K562 (cell line): ENCODE measurements around the gene KRI1. TPM values are rescaled to one million over a fixed set of nuclear protein-coding genes. Genes with fewer than 3 reads are reported as not detected.

ENCODE experiments used
- ATAC-seq: fragments of 200-7000 bp; cut with Tn5 transposase; 3 replicates; pipeline ENCODE4 v1.9.1; 2020; ENCODE audit warnings: moderate library complexity
- BruUV-seq: library from RNA; stranded (reverse); fragments of 400-500 nt; replicated peaks from 2 replicates; lab custom pipeline; 2021; lab: Mats Ljungman, UMichigan
- CTCF ChIA-PET: fragments of 300-600 bp; formaldehyde crosslinking; extraction: SDS; loops from one replicate; lab custom pipeline; 2021; ENCODE audit warnings: low intra/inter-chr PET ratio; lab: Yijun Ruan, JAX
- POLR2A ChIA-PET: fragments of 300-600, 350-650 bp; sonication (Branson Sonifier 250); formaldehyde crosslinking; extraction: SDS; loops from one replicate; lab custom pipeline; 2021; ENCODE audit warnings: antibody characterized with exemption, inconsistent platforms; lab: Yijun Ruan, JAX
- DNase-seq, 4 experiments: peaks; one replicate each; pipeline versions ENCODE4 v3.0.0 to v3.0.0-alpha.2; 2011 to 2018; ENCODE audit warnings: low spot score in 3 of 4, mixed read lengths in 3 of 4; ENCODE audit errors: extremely low read depth in 1 of 4
- FAIRE-seq: peaks from 2 replicates; lab custom pipeline; 2011; peaks lifted over from hg19 to GRCh38; lab: Jason Lieb, UNC
- H2AFZ ChIP-seq: 2 replicates; pipeline ENCODE4 v1.6.0; 2011; ENCODE audit warnings: low read depth, low read length, control low read depth, inconsistent platforms
- H3K27ac ChIP-seq: fragments of 200-600 bp; 3 replicates; pipeline ENCODE4 v1.8.0; 2011; ENCODE audit warnings: low read depth, mild to moderate bottlenecking, control low read depth, inconsistent platforms, low read length, moderate library complexity, mixed read lengths; ENCODE audit errors: extremely low read depth
- H3K27me3 ChIP-seq, 2 experiments: fragments of 300-600 bp in 1 of 2; 2 replicates in 1 of 2; 3 replicates in 1 of 2; pipeline versions ENCODE4 v1.6.0 to v1.8.0; 2011; ENCODE audit warnings: inconsistent platforms in 2 of 2, low read length in 2 of 2, mild to moderate bottlenecking in 1 of 2, mixed read lengths in 1 of 2, moderate library complexity in 1 of 2; ENCODE audit not compliant: control insufficient read depth in 2 of 2, insufficient read depth in 2 of 2
- H3K36me3 ChIP-seq: fragments of 300-600 bp; 3 replicates; pipeline ENCODE4 v1.8.0; 2011; ENCODE audit warnings: mild to moderate bottlenecking, low read length, inconsistent platforms; ENCODE audit not compliant: control insufficient read depth, insufficient read depth
- H3K4me1 ChIP-seq, 2 experiments: fragments of 200-600 bp in 1 of 2; replicated peaks in 1 of 2; 2 replicates in 1 of 2; 3 replicates in 1 of 2; pipeline versions ENCODE4 v1.5.1 to v1.8.0; 2011; ENCODE audit warnings: inconsistent platforms in 2 of 2, low read length in 2 of 2, mild to moderate bottlenecking in 1 of 2, mixed read lengths in 1 of 2, moderate library complexity in 1 of 2; ENCODE audit not compliant: control insufficient read depth in 2 of 2, insufficient read depth in 2 of 2
- H3K4me2 ChIP-seq: 2 replicates; pipeline ENCODE4 v1.6.1; 2011; ENCODE audit warnings: low read length, control low read depth, inconsistent platforms, mixed read lengths; ENCODE audit not compliant: insufficient read depth
- H3K4me3 ChIP-seq: fragments of 200-600 bp; sonication (generic), shearing (Covaris generic); 2 replicates; pipeline ENCODE4 v1.5.1; 2016; ENCODE audit warnings: control low read depth, inconsistent platforms
- H3K79me2 ChIP-seq: fragments of 200-600 bp; 3 replicates; pipeline ENCODE4 v1.8.0; 2011; ENCODE audit warnings: low read length, inconsistent platforms; ENCODE audit not compliant: control insufficient read depth, insufficient read depth
- H3K9ac ChIP-seq, 2 experiments: 2 replicates each; pipeline versions ENCODE4 v1.6.0 to v1.6.1; 2011; ENCODE audit warnings: low read depth in 2 of 2, low read length in 2 of 2, control low read depth in 1 of 2, inconsistent platforms in 1 of 2, mild to moderate bottlenecking in 1 of 2, mixed read lengths in 1 of 2; ENCODE audit not compliant: insufficient read depth in 1 of 2
- H3K9me1 ChIP-seq: one replicate; pipeline ENCODE4 v1.6.0; 2011; ENCODE audit warnings: inconsistent platforms, mild to moderate bottlenecking, low read length, moderate library complexity; ENCODE audit not compliant: control insufficient read depth, insufficient read depth
- H3K9me3 ChIP-seq: replicated peaks from 2 replicates; pipeline ENCODE4 v1.5.1; 2011; ENCODE audit warnings: low read depth, low read length, inconsistent platforms; ENCODE audit not compliant: control insufficient read depth, insufficient read depth
- H4K20me1 ChIP-seq: replicated peaks from 2 replicates; pipeline ENCODE4 v1.6.1; 2011; ENCODE audit warnings: low read length, inconsistent platforms, mixed read lengths; ENCODE audit not compliant: control insufficient read depth, insufficient read depth
- ARID1B ChIP-seq: fragments of 450-650 bp; IDR thresholded peaks from 2 replicates; pipeline ENCODE4 v1.6.1; 2016; ENCODE audit warnings: antibody characterized with exemption, mild to moderate bottlenecking, inconsistent platforms
- BCOR ChIP-seq: fragments of 450-650 bp; IDR thresholded peaks from 2 replicates; pipeline ENCODE4 v1.6.1; 2016
- CTBP1 ChIP-seq: fragments of 450-650 bp; IDR thresholded peaks from 2 replicates; pipeline ENCODE4 v1.6.1; 2016; ENCODE audit warnings: borderline replicate concordance
- EP400 ChIP-seq: fragments of 450-650 bp; IDR thresholded peaks from 2 replicates; pipeline ENCODE4 v1.6.1; 2017; ENCODE audit warnings: antibody characterized with exemption, mild to moderate bottlenecking, moderate library complexity
- NCOA1 ChIP-seq: fragments of 450-650 bp; IDR thresholded peaks from 2 replicates; pipeline ENCODE4 v1.6.1; 2016; ENCODE audit warnings: low read depth
- NR2C1 ChIP-seq, 2 experiments: fragments of 450-650 bp; IDR thresholded peaks; 2 replicates each; pipeline ENCODE4 v1.6.1; 2017; ENCODE audit warnings: mild to moderate bottlenecking in 2 of 2, antibody characterized with exemption in 1 of 2, inconsistent platforms in 1 of 2, missing compliant biosample characterization in 1 of 2, missing genetic modification characterization in 1 of 2
- RAD51 ChIP-seq: fragments of 450-650 bp; IDR thresholded peaks from 2 replicates; pipeline ENCODE4 v1.7.1; 2016; ENCODE audit warnings: low read depth, mild to moderate bottlenecking, borderline replicate concordance
- RBFOX2 ChIP-seq: fragments of 200-400 bp; formaldehyde crosslinking; IDR thresholded peaks from 2 replicates; pipeline ENCODE4 v1.6.1; 2017; ENCODE audit warnings: low read depth, mild to moderate bottlenecking, low read length, moderate library complexity
- WGBS: fragments of 100-300 bp; shearing (Covaris generic); methylation state at CpG from one replicate; pipeline ENCODE4 v1.1.6; 2016; ENCODE audit warnings: low coverage, mixed read lengths; ENCODE audit not compliant: insufficient coverage; ENCODE audit errors: missing lambda C conversion rate; 5-methylcytosine and 5-hydroxymethylcytosine counted together
- in situ Hi-C: fragments of 300-500 bp; cut with MboI; formaldehyde crosslinking; loops from 4 replicates; pipeline ENCODE4 v1.15.0; 2018; ENCODE audit warnings: inconsistent platforms, mixed read lengths
- intact Hi-C: fragments of 100-400 bp; cut with micrococcal nuclease; formaldehyde crosslinking; loops from 2 replicates; pipeline ENCODE4 v1.14.2; 2022
- polyA plus RNA-seq, 8 experiments: library from polyadenylated mRNA; depleted of rRNA in 4 of 8; stranded (reverse) in 5 of 8; unstranded in 3 of 8; fragments of >200 nt; fragmentation: Nextera tagmentation in 2 of 8; fragmentation: Illumina TruSeq in 1 of 8; extraction: Ambion mirVana in 2 of 8; extraction: Trizol in 1 of 8; gene quantifications; 2 replicates each; pipeline versions ENCODE4 v1.2.1 to v1.2.3, GENCODE V29; 2011 to 2014; ENCODE audit warnings: inconsistent platforms in 1 of 8, missing spikeins in 1 of 8
- total RNA-seq, 7 experiments: library from RNA; depleted of rRNA in 6 of 7; stranded (reverse); fragments of >200 nt in 6 of 7; fragmentation: Illumina TruSeq in 2 of 7; extraction: Trizol in 2 of 7; gene quantifications; 2 replicates each; pipeline versions ENCODE4 v1.2.1 to v1.2.3, GENCODE V29; 2011 to 2021; ENCODE audit warnings: low replicate concordance in 1 of 7
- TF ChIP-seq, protein P1 (sequence below), 2 experiments: fragments of 450-650 bp; IDR thresholded peaks; 2 replicates each; pipeline ENCODE4 v1.6.1; 2018; ENCODE audit warnings: mild to moderate bottlenecking in 2 of 2, low read depth in 1 of 2; ENCODE audit not compliant: partially characterized antibody in 2 of 2
- TF ChIP-seq, protein P2 (sequence below): fragments of 200-800 bp; sonication (Bioruptor generic); IDR thresholded peaks from 2 replicates; pipeline ENCODE4 v1.6.1; 2016; ENCODE audit warnings: missing genetic modification characterization, missing compliant biosample characterization

Gene KRI1
- total and polyA plus RNA-seq, 9 of the 15 experiments (the other 6 are each of a cell fraction or from before 2014, with no cell fraction given): 1.1 to 50.7 (median 24.7) TPM

DNA sequence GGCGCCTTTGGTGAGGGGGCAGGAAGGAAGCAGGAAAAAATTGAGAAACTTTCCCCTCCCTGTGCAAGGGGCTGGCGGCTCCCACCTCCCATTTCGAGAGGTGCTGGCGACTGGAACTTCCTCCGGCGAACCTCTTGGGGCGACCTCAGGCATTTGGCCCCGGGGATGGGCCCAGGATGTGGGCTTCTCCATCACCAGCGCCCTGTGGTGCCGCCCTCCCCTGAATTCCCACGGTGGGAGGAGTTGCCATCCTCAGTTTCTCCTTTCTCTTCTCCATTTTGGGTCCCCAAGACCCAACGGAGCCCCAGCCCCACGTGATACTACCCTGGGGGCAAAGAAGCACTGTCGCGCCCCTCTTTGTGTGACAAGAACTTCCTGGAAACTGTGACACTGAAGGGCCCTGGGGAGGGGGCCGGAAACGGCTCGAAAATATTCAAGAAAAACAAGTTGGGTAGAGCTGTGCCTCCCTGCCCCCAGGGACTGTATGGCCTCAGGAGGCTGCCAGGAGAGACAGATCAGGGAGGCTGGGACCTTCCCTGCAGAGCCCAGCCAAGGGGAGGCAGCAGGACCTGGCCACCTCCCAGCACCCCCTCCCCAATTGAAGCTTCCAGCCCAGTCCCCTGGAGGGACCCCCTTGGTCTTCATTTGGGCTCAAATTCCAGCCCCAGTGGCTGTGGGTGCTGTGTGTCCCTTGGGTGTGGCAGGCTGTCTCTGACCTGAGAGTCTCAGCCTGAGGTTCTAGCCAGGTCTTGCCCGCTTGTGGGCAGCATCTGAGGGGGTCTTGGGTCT, 37.5 kb upstream of the KRI1 start:
- Histone ChIP-seq H3K9me1 (no peaks in the 10 kb centered on the region), H3K36me3 (no peaks in the 10 kb centered on the region), H3K9ac (peak overlapping the region; percentile 90 to 95), H4K20me1 (no peaks in the 10 kb centered on the region), H3K4me2 (peak overlapping the region; percentile 96), H3K79me2 (peaks cover 27% of the 10 kb centered on the region), H3K4me3 (peak overlapping the region; percentile 98), H3K27me3 (peaks cover 2 to 4% of the 10 kb centered on the region in 2 experiments; a peak in 2 of 5 replicates), H3K27ac (peak overlapping the region; percentile 91), H3K4me1 (peaks cover 24 to 27% of the 10 kb centered on the region in 2 experiments), H2AFZ (peak overlapping the region; percentile 96), H3K9me3 (no peaks in the 10 kb centered on the region)
- CTCF ChIA-PET: no interaction called here
- ATAC-seq: peak; percentile 50
- 11% methylated on average over 13 of the region's 19 CpGs for WGBS
- POLR2A ChIA-PET: interaction anchor here (0.7 to 2.3 kb wide), 5 partner anchors 13 to 103 kb away, joined by 3 to 18 read pairs (median 6); no protein-coding TSS in a partner anchor
- peak; percentile 19 for FAIRE-seq
- BruUV-seq: TSS peak; percentile 72
- intact Hi-C loops (loop anchor here (2.0 kb wide), 1 partner anchor 14 kb away; no protein-coding TSS in a partner anchor), in situ Hi-C loops (no loop called here)
- DNase-seq: peak; percentile 44 to 64 (median 56)
- TF ChIP-seq BCOR (peak; percentile 82), RBFOX2 (peak; percentile 65; the same call in 1 of the 2 replicates), CTBP1 (0 out of 2 replicates have a peak, but pooled peaks have one; percentile 11), ARID1B (0 out of 2 replicates have a peak, but pooled peaks have one; percentile 4), NR2C1 (IDR thresholded peaks at IDR 0.05) (no peak), NR2C1 (tag; IDR thresholded peaks at IDR 0.05) (no peak), RAD51 (0 out of 2 replicates have a peak, but pooled peaks have one; percentile 10), NCOA1 (no peak), EP400 (peak; percentile 6; the same call in 1 of the 2 replicates)
- TF ChIP-seq, protein P1, sequence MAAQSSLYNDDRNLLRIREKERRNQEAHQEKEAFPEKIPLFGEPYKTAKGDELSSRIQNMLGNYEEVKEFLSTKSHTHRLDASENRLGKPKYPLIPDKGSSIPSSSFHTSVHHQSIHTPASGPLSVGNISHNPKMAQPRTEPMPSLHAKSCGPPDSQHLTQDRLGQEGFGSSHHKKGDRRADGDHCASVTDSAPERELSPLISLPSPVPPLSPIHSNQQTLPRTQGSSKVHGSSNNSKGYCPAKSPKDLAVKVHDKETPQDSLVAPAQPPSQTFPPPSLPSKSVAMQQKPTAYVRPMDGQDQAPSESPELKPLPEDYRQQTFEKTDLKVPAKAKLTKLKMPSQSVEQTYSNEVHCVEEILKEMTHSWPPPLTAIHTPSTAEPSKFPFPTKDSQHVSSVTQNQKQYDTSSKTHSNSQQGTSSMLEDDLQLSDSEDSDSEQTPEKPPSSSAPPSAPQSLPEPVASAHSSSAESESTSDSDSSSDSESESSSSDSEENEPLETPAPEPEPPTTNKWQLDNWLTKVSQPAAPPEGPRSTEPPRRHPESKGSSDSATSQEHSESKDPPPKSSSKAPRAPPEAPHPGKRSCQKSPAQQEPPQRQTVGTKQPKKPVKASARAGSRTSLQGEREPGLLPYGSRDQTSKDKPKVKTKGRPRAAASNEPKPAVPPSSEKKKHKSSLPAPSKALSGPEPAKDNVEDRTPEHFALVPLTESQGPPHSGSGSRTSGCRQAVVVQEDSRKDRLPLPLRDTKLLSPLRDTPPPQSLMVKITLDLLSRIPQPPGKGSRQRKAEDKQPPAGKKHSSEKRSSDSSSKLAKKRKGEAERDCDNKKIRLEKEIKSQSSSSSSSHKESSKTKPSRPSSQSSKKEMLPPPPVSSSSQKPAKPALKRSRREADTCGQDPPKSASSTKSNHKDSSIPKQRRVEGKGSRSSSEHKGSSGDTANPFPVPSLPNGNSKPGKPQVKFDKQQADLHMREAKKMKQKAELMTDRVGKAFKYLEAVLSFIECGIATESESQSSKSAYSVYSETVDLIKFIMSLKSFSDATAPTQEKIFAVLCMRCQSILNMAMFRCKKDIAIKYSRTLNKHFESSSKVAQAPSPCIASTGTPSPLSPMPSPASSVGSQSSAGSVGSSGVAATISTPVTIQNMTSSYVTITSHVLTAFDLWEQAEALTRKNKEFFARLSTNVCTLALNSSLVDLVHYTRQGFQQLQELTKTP (IDR thresholded peaks at IDR 0.05; ENCODE audit: low read depth in 1 of 2, partially characterized antibody in 2 of 2): peak in 1 of 2 experiments; percentile 15
- TF ChIP-seq, protein P2, sequence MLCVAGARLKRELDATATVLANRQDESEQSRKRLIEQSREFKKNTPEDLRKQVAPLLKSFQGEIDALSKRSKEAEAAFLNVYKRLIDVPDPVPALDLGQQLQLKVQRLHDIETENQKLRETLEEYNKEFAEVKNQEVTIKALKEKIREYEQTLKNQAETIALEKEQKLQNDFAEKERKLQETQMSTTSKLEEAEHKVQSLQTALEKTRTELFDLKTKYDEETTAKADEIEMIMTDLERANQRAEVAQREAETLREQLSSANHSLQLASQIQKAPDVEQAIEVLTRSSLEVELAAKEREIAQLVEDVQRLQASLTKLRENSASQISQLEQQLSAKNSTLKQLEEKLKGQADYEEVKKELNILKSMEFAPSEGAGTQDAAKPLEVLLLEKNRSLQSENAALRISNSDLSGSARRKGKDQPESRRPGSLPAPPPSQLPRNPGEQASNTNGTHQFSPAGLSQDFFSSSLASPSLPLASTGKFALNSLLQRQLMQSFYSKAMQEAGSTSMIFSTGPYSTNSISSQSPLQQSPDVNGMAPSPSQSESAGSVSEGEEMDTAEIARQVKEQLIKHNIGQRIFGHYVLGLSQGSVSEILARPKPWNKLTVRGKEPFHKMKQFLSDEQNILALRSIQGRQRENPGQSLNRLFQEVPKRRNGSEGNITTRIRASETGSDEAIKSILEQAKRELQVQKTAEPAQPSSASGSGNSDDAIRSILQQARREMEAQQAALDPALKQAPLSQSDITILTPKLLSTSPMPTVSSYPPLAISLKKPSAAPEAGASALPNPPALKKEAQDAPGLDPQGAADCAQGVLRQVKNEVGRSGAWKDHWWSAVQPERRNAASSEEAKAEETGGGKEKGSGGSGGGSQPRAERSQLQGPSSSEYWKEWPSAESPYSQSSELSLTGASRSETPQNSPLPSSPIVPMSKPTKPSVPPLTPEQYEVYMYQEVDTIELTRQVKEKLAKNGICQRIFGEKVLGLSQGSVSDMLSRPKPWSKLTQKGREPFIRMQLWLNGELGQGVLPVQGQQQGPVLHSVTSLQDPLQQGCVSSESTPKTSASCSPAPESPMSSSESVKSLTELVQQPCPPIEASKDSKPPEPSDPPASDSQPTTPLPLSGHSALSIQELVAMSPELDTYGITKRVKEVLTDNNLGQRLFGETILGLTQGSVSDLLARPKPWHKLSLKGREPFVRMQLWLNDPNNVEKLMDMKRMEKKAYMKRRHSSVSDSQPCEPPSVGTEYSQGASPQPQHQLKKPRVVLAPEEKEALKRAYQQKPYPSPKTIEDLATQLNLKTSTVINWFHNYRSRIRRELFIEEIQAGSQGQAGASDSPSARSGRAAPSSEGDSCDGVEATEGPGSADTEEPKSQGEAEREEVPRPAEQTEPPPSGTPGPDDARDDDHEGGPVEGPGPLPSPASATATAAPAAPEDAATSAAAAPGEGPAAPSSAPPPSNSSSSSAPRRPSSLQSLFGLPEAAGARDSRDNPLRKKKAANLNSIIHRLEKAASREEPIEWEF (CRISPR knock-in tag): no peak
